DND-41 (cell line): ENCODE measurements around the gene TNFRSF8.

Experiments used
- ATAC-seq: fragments of 200-7000 bp; cut with Tn5 transposase; 3 replicates; pipeline ENCODE4 v1.9.1; 2021; ENCODE audit warnings: low read depth; ENCODE audit not compliant: insufficient read depth
- DNase-seq: peaks from one replicate; pipeline ENCODE4 v3.0.0-alpha.2; 2020
- H2AFZ ChIP-seq: 2 replicates; pipeline ENCODE4 v1.6.0; 2012; ENCODE audit warnings: low read depth, low read length
- H3K27ac ChIP-seq: 2 replicates; pipeline ENCODE4 v1.5.1; 2012; ENCODE audit warnings: low read length, inconsistent platforms
- H3K27me3 ChIP-seq: fragments of 200-600 bp; sonication (generic); 2 replicates; pipeline ENCODE4 v1.6.0; 2012; ENCODE audit warnings: low read length, mild to moderate bottlenecking, inconsistent platforms; ENCODE audit not compliant: insufficient read depth, poor library complexity
- H3K36me3 ChIP-seq: 2 replicates; pipeline ENCODE4 v1.5.1; 2012; ENCODE audit warnings: low read length, inconsistent platforms; ENCODE audit not compliant: insufficient read depth
- H3K4me1 ChIP-seq: 2 replicates; pipeline ENCODE4 v1.5.1; 2012; ENCODE audit warnings: mild to moderate bottlenecking, low read length; ENCODE audit not compliant: insufficient read depth
- H3K4me2 ChIP-seq: 2 replicates; pipeline ENCODE4 v1.6.0; 2012; ENCODE audit warnings: mild to moderate bottlenecking, moderate library complexity, low read length, inconsistent platforms; ENCODE audit not compliant: insufficient read depth
- H3K4me3 ChIP-seq, 2 experiments: fragments of 200-600 bp in 1 of 2; shearing (Covaris generic) in 1 of 2; 2 replicates each; pipeline ENCODE4 v1.5.1; 2012 to 2016; ENCODE audit warnings: inconsistent platforms in 2 of 2, low read length in 2 of 2, mild to moderate bottlenecking in 2 of 2, low read depth in 1 of 2, moderate library complexity in 1 of 2
- H3K79me2 ChIP-seq: 2 replicates; pipeline ENCODE4 v1.6.0; 2012; ENCODE audit warnings: low read length, inconsistent platforms; ENCODE audit not compliant: insufficient read depth
- H3K9ac ChIP-seq: 2 replicates; pipeline ENCODE4 v1.6.0; 2012; ENCODE audit warnings: low read depth, mild to moderate bottlenecking, inconsistent platforms, low read length, moderate library complexity
- H3K9me3 ChIP-seq: 2 replicates; pipeline ENCODE4 v1.5.1; 2012; ENCODE audit warnings: low read length, moderate library complexity, mild to moderate bottlenecking, inconsistent platforms; ENCODE audit not compliant: insufficient read depth, severe bottlenecking
- H4K20me1 ChIP-seq: 2 replicates; pipeline ENCODE4 v1.6.0; 2012; ENCODE audit warnings: low read length; ENCODE audit not compliant: insufficient read depth
- EZH2 ChIP-seq: IDR thresholded peaks from 3 replicates; pipeline ENCODE4 v1.6.1; 2012; ENCODE audit warnings: borderline replicate concordance, low read depth, mild to moderate bottlenecking, moderate library complexity, low read length, inconsistent platforms; ENCODE audit not compliant: severe bottlenecking
- TF ChIP-seq, protein P1 (sequence below): IDR thresholded peaks from 2 replicates; pipeline ENCODE4 v1.5.1; 2012; ENCODE audit warnings: borderline replicate concordance, low read length, moderate library complexity, mild to moderate bottlenecking; ENCODE audit not compliant: poor library complexity, severe bottlenecking; ENCODE audit errors: extremely low read depth

The TNFRSF8 gene

DNA sequence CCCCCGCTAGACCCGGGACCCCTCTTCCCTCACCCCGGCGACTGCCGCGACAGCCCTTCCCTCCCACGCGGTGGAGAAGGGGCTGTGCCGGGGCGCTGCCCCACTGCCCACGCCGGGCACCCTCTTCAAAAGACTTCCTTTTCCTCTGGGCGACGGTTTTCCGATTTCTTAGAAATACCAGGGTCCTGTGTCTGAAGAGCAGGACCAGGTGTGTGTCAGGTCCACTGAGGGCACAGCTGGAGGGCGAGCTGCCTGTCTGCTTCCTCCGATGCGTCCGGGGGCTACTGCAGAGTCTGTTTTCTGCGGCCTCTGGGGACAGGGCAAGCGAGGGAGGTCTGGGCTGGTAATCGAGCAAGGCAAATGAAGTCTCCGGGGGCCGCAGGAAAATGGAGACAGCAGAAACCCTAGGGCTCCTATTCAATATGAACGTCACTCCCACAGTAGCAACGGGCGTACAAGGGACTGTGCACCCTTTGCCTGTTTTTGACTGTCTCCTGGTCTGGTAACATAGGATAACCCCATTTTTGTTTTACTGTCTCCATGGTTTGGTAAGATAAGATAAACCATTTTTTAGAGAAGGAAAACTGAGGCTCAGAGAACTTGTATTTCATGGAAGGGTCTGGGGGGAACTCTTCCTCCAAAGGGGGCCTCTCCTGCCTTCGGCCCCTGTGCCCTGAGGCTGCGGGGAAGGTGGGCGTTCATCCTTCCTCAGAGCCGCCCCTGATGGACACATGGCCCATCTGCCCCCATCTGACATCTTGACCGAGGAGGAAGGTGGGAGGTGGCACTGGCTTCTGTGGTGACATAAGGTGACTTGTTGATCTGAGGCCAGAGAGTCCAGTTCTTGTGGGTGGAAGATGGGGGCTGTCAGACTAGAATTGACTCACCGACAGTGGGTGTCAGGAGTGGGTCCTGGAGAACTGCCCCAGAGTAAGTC, 104.7 kb downstream of the TNFRSF8 start:
- no peak overlapping the region; a peak in 1 of 4 replicates for H3K4me3 ChIP-seq
- no peaks in the 10 kb centered on the region for H3K36me3 ChIP-seq
- peak; percentile 70 for TF ChIP-seq EZH2
- TF ChIP-seq, protein P1, sequence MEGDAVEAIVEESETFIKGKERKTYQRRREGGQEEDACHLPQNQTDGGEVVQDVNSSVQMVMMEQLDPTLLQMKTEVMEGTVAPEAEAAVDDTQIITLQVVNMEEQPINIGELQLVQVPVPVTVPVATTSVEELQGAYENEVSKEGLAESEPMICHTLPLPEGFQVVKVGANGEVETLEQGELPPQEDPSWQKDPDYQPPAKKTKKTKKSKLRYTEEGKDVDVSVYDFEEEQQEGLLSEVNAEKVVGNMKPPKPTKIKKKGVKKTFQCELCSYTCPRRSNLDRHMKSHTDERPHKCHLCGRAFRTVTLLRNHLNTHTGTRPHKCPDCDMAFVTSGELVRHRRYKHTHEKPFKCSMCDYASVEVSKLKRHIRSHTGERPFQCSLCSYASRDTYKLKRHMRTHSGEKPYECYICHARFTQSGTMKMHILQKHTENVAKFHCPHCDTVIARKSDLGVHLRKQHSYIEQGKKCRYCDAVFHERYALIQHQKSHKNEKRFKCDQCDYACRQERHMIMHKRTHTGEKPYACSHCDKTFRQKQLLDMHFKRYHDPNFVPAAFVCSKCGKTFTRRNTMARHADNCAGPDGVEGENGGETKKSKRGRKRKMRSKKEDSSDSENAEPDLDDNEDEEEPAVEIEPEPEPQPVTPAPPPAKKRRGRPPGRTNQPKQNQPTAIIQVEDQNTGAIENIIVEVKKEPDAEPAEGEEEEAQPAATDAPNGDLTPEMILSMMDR: no peak
- no peaks in the 10 kb centered on the region for H3K79me2 ChIP-seq
- H4K20me1 ChIP-seq: peaks cover 21% of the 10 kb centered on the region
- no peak overlapping the region; the same call in 1 of the 2 replicates for H3K9ac ChIP-seq
- DNase-seq: no peak
- H2AFZ ChIP-seq: no peak overlapping the region
- peaks cover 15% of the 10 kb centered on the region for H3K4me1 ChIP-seq
- no peak overlapping the region for H3K27ac ChIP-seq
- H3K9me3 ChIP-seq: no peaks in the 10 kb centered on the region
- H3K27me3 ChIP-seq: peaks cover 62% of the 10 kb centered on the region
- peak overlapping the region; percentile 64 for H3K4me2 ChIP-seq
- peak; percentile 50 for ATAC-seq

DNA sequence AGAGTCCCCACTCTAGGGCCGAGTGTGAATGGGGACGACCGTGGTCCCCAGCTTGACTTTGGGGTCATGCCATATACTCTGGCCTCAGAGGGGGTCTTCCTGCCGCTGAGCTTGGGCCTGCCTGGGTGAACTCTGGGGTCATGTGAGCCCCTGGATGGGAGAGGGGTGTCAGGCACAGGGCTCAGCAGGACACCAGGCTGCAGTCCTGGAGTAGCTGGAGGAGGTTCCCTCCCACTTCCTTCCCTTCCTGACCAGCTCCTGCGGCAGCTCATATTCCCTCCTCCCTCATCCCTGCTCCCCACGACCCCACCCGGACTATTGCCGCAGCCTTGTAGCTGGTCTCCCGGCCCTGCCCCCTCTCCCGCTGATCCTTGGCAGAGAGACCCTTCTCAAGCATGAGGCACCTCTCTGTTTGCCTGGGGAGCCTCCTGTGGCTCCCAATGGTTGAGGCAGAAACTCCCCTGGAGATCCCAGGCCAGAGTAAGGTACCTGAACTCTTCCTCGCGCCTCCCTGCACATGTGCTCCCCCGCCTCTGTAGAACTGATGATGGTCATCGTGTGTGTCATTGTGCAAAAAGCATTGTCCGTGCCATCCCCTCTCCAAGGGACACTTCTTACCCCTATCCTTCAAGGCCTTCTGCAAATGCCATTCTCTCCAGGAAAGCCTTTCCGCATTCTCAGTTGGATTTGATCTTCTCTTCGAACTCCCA, 105.5 kb downstream of the TNFRSF8 start:
- H2AFZ ChIP-seq: no peak overlapping the region
- peaks cover 62% of the 10 kb centered on the region for H3K27me3 ChIP-seq
- no peaks in the 10 kb centered on the region for H3K9me3 ChIP-seq
- no peaks in the 10 kb centered on the region for H3K79me2 ChIP-seq
- peaks cover 13% of the 10 kb centered on the region for H3K4me1 ChIP-seq
- no peak overlapping the region for H3K4me3 ChIP-seq
- H3K4me2 ChIP-seq: no peak overlapping the region
- no peak for ATAC-seq
- TF ChIP-seq EZH2: no peak
- TF ChIP-seq, protein P1: no peak
- H4K20me1 ChIP-seq: peaks cover 20% of the 10 kb centered on the region
- no peaks in the 10 kb centered on the region for H3K36me3 ChIP-seq
- no peak for DNase-seq
- no peak overlapping the region for H3K27ac ChIP-seq
- H3K9ac ChIP-seq: no peak overlapping the region

DNA sequence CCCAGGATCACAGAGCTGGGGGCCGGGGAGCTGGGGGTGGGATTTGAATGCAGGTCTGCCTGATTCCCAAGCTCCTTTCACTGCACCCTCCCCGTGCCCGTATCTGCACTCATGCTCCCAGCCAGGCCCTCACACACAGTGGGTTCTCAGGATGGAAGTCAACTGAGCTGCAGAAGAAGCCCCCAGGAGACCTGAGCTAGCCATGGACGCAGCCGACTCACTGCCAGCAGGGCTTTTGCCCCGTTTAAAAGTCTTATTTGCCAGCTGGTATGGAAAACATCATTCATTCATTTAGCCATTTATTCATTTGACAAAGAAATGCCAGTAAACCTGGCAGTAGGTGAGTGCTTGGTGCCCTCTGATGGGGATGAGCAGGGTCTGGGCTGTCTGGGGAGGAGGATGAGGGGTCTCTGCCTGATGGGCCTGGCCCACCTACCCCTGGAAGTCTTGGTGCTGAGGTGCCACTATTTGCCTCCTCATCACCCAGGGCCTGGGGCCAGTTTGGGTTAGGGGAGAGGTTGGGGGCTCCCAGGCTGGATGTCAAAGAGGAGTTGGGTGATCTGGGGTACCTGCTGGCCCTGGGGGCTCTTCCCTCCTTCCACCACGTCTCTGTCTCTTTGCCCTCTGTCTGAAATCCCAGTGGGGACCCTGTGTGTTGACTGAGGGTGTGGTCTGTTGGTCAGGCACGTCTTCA, 106.5 kb downstream of the TNFRSF8 start:
- H2AFZ ChIP-seq: no peak overlapping the region
- no peaks in the 10 kb centered on the region for H3K9me3 ChIP-seq
- H3K27ac ChIP-seq: no peak overlapping the region
- DNase-seq: no peak
- no peak overlapping the region for H3K4me3 ChIP-seq
- peaks cover 60% of the 10 kb centered on the region for H3K27me3 ChIP-seq
- no peak for TF ChIP-seq EZH2
- TF ChIP-seq, protein P1: no peak
- no peaks in the 10 kb centered on the region for H3K36me3 ChIP-seq
- peaks cover 13% of the 10 kb centered on the region for H3K4me1 ChIP-seq
- no peaks in the 10 kb centered on the region for H3K79me2 ChIP-seq
- H3K9ac ChIP-seq: no peak overlapping the region
- peaks cover 21% of the 10 kb centered on the region for H4K20me1 ChIP-seq
- H3K4me2 ChIP-seq: no peak overlapping the region
- ATAC-seq: no peak
